Activated T-cell treated with anti-CD3 and anti-CD28 coated beads, Interleukin-2, amount 50 U/mL, for 4 hours (primary cell): ENCODE results near the gene CBX6. TPM values are rescaled to one million over a fixed set of nuclear protein-coding genes. Genes with fewer than 3 reads are reported as not detected.

Source experiments
- ATAC-seq, 2 donors: fragments of 200-7000 bp; cut with Tn5 transposase; one replicate each; pipeline ENCODE4 v1.10.0; 2021
- DNase-seq: peaks from one replicate; pipeline ENCODE4 v3.0.0-alpha.2; 2020
- H3K27me3 Mint-ChIP-seq: one replicate; pipeline ENCODE4 v1.8.0; 2021; ENCODE audit warnings: low read depth, mixed read lengths
- H3K36me3 Mint-ChIP-seq: one replicate; pipeline ENCODE4 v1.8.0; 2022; ENCODE audit warnings: mixed read lengths; ENCODE audit not compliant: insufficient read depth
- H3K4me1 Mint-ChIP-seq: one replicate; pipeline ENCODE4 v1.8.0; 2021; ENCODE audit warnings: low read depth, mixed read lengths
- H3K4me3 Mint-ChIP-seq: one replicate; pipeline ENCODE4 v1.8.0; 2021; ENCODE audit warnings: mild to moderate bottlenecking, moderate library complexity, mixed read lengths
- H3K9me3 Mint-ChIP-seq: one replicate; pipeline ENCODE4 v1.8.0; 2021; ENCODE audit warnings: mixed read lengths
- total RNA-seq, 3 donors: library from RNA; stranded (reverse); gene quantifications; one replicate each; pipeline ENCODE4 v1.2.1, GENCODE V29; 2021

CBX6 gene
- total RNA-seq, 3 donors from 2014 or later = 192 to 225 (median 207) TPM

GRCh38 chr22:38831166-38831945 lies 40.7 kb downstream of the CBX6 start:
- Mint-ChIP-seq H3K27me3 (no peaks in the 10 kb centered on the region), H3K9me3 (no peaks in the 10 kb centered on the region), H3K4me3 (no peak overlapping the region), H3K4me1 (no peaks in the 10 kb centered on the region), H3K36me3 (no peaks in the 10 kb centered on the region)
- no peak for ATAC-seq
- DNase-seq = no peak

DNA sequence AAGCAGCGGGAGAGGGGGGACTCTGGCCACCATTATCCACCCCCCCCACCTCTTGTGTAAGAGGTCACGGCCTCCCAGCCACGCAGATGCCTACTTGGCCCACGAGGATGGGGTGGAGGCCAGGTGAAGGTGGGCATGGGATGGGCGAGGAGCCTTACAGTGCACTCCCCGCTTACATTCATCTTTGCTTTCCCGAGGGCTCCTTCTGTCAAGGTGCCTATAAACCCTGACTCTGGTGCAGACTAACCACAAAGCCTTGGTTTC lies 41.2 kb downstream of the CBX6 start:
- Mint-ChIP-seq H3K27me3 (no peaks in the 10 kb centered on the region), H3K36me3 (no peaks in the 10 kb centered on the region), H3K9me3 (no peaks in the 10 kb centered on the region), H3K4me1 (no peaks in the 10 kb centered on the region), H3K4me3 (no peak overlapping the region)
- no peak for DNase-seq
- no peak for ATAC-seq

- Mint-ChIP-seq H3K27me3 (no peaks in the 10 kb centered on the region), H3K4me1 (no peaks in the 10 kb centered on the region)
Observed at GRCh38 chr22:38830026-38830844, 41.8 kb downstream of the CBX6 start.

DNA sequence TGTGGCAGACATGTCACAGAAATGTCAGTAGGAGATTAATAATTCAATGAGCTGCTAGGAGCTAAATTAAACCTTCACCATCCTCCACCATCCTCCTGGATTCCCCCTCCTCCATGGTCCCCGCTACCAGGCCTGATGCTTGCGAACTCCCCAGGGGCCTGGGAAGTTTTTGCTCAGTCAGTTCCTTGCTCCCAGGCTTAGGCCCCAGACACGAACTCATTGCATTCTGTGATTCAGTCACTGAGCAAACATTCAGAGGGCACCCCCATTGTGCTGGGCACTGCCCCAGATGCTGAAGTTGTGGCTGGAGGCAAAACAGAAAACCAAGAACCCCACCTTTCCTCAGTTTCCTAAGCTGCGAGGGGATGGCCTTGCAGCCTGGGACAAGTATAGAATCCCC lies 42.5 kb downstream of the CBX6 start:
- no peaks in the 10 kb centered on the region for H3K4me1 Mint-ChIP-seq
- H3K36me3 Mint-ChIP-seq = no peaks in the 10 kb centered on the region
- DNase-seq (no peak), ATAC-seq (no peak)
- H3K27me3 Mint-ChIP-seq = no peaks in the 10 kb centered on the region
- no peak overlapping the region for H3K4me3 Mint-ChIP-seq
- no peaks in the 10 kb centered on the region for H3K9me3 Mint-ChIP-seq

More at GRCh38 chr22:38830026-38830844, 41.8 kb downstream of the CBX6 start:
- Mint-ChIP-seq H3K36me3 (no peaks in the 10 kb centered on the region), H3K9me3 (no peaks in the 10 kb centered on the region), H3K4me3 (no peak overlapping the region)
- no peak for DNase-seq
- no peak for ATAC-seq

DNA sequence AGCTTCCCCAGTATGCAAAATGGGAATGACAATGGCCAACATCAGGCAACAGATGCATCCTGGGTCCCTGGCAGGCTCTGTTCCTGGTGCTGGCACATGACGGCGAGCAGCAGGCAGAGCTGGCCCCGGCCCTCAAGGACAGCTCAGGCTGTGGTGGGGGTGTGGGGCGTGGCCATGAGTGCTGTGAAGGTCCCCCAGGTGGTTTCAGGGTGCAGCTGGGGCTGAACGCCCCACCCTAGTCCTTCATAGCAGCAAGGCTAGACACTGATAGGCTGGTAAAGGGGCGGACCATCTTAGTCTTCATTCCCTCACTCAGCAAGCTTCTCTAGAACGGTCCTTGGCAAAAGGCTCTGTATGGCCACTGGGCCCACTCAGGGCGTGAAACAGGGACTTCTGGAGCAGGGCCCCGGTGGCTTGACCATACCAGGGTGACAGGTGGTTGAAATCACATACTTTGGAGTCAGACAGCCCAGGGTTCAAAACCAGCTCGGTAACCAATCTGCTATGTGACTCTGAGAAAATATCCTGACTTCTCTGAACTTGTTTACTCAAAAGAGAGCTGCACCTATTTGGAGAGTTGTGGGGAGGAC lies 43.3 kb downstream of the CBX6 start:
- no peaks in the 10 kb centered on the region for H3K36me3 Mint-ChIP-seq
- DNase-seq (no peak), ATAC-seq (no peak)
- no peaks in the 10 kb centered on the region for H3K4me1 Mint-ChIP-seq
- H3K4me3 Mint-ChIP-seq = no peak overlapping the region
- no peaks in the 10 kb centered on the region for H3K27me3 Mint-ChIP-seq
- H3K9me3 Mint-ChIP-seq = no peaks in the 10 kb centered on the region

GRCh38 chr22:38828191-38828590 lies 43.8 kb downstream of the CBX6 start:
- ATAC-seq (no peak), DNase-seq (no peak)
- H3K4me3 Mint-ChIP-seq = no peak overlapping the region
- H3K36me3 Mint-ChIP-seq = no peaks in the 10 kb centered on the region
- H3K4me1 Mint-ChIP-seq = no peaks in the 10 kb centered on the region
- no peaks in the 10 kb centered on the region for H3K9me3 Mint-ChIP-seq
- H3K27me3 Mint-ChIP-seq = no peaks in the 10 kb centered on the region

DNA sequence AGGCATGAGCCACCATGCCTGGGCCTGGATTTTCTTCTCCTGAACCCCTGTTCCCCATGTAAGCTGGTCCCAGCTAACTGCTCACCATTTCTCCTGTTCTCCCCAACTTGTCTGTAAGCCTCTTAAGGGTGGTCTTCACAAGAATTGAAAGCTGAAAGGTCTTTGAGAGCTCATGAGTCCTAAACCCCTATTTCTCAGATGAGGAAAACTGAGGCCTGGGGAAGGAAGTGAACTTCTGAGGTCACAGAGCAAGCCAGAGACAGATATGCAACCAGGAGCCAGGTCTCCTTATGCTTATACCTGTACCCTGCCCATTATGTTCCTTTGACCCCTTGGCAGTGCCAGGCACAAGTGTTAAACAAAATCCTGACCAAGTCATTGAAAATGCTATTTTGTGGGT lies 44.5 kb downstream of the CBX6 start:
- Mint-ChIP-seq H3K4me3 (no peak overlapping the region), H3K4me1 (no peaks in the 10 kb centered on the region), H3K9me3 (no peaks in the 10 kb centered on the region), H3K36me3 (no peaks in the 10 kb centered on the region), H3K27me3 (no peaks in the 10 kb centered on the region)
- ATAC-seq (no peak), DNase-seq (no peak)

GRCh38 chr22:38826801-38827200 lies 45.2 kb downstream of the CBX6 start:
- H3K9me3 Mint-ChIP-seq = no peaks in the 10 kb centered on the region
- DNase-seq (no peak), ATAC-seq (no peak)
- H3K4me1 Mint-ChIP-seq = no peaks in the 10 kb centered on the region
- no peaks in the 10 kb centered on the region for H3K36me3 Mint-ChIP-seq
- H3K4me3 Mint-ChIP-seq = no peak overlapping the region
- no peaks in the 10 kb centered on the region for H3K27me3 Mint-ChIP-seq

GRCh38 chr22:38826386-38826785 lies 45.6 kb downstream of the CBX6 start:
- ATAC-seq (no peak), DNase-seq (no peak)
- Mint-ChIP-seq H3K4me1 (no peaks in the 10 kb centered on the region), H3K36me3 (no peaks in the 10 kb centered on the region), H3K9me3 (no peaks in the 10 kb centered on the region), H3K27me3 (no peaks in the 10 kb centered on the region), H3K4me3 (no peak overlapping the region)

- no peaks in the 10 kb centered on the region for H3K4me1 Mint-ChIP-seq
- ATAC-seq (peak; percentile 43 to 61), DNase-seq (no peak)
- H3K4me3 Mint-ChIP-seq = no peak overlapping the region
- H3K36me3 Mint-ChIP-seq = no peaks in the 10 kb centered on the region
- no peaks in the 10 kb centered on the region for H3K9me3 Mint-ChIP-seq
- no peaks in the 10 kb centered on the region for H3K27me3 Mint-ChIP-seq
Observed at GRCh38 chr22:38824585-38824984, 47.4 kb downstream of the CBX6 start.

GRCh38 chr22:38823637-38824036 lies 48.4 kb downstream of the CBX6 start:
- no peaks in the 10 kb centered on the region for H3K4me1 Mint-ChIP-seq
- ATAC-seq = no peak
- no peaks in the 10 kb centered on the region for H3K9me3 Mint-ChIP-seq
- H3K36me3 Mint-ChIP-seq = no peaks in the 10 kb centered on the region
- no peak for DNase-seq
- no peak overlapping the region for H3K4me3 Mint-ChIP-seq
- no peaks in the 10 kb centered on the region for H3K27me3 Mint-ChIP-seq

DNA sequence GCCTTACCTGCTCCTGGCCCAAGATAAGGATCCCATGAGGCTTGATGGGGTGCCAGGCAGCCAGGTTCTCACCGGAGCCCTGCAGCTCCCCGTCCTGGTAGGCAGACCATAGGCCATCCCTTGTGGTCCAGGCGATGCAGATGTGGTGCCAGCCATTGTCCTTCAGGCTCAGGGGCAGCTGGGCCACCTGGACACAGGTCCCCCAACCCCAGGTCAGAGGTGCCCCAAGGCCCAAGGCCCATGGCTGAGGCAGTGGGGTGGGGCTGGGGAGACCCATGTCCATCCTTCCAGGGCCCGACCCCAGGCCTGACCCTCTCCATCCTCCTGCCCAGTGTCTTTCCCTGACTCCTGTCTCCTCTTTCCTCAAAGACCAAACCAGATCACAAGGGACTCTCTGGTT lies 48.9 kb downstream of the CBX6 start:
- ATAC-seq (no peak), DNase-seq (no peak)
- Mint-ChIP-seq H3K27me3 (no peaks in the 10 kb centered on the region), H3K4me1 (no peaks in the 10 kb centered on the region), H3K9me3 (no peaks in the 10 kb centered on the region), H3K4me3 (no peak overlapping the region), H3K36me3 (no peaks in the 10 kb centered on the region)

- H3K4me1 Mint-ChIP-seq = no peaks in the 10 kb centered on the region
- ATAC-seq = no peak
- DNase-seq = no peak
- H3K4me3 Mint-ChIP-seq = no peak overlapping the region
- H3K27me3 Mint-ChIP-seq = peaks cover 2% of the 10 kb centered on the region
- H3K9me3 Mint-ChIP-seq = no peaks in the 10 kb centered on the region
- H3K36me3 Mint-ChIP-seq = no peaks in the 10 kb centered on the region
Observed at GRCh38 chr22:38820020-38820419, 52.0 kb downstream of the CBX6 start.

DNA sequence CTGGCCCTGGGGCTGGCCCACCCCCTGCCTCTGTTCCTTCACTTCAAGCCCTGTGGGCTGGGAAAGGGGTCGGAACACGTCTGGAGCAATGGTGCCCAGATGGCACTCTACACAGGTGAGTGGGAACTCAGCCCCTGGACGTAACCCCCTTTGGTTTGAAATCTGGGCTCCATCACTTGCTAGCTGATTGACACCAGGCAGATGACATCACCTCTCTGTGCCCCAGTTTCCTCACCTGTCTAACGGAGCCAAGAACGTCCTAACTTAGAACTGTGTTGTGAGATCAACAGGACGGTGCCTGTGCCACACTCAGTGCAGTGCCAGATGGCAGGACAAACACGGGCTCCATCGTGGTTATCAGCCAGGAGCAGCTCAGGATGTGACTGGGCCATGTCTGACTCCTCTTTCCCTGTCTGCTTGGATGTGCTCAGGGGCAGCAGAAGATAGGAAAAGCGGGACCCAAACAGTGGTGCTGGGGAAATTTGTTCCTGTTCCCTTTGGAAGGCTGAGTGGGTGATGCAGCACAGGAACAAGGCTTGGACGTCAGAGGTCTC lies 52.6 kb downstream of the CBX6 start:
- no peaks in the 10 kb centered on the region for H3K4me1 Mint-ChIP-seq
- no peaks in the 10 kb centered on the region for H3K9me3 Mint-ChIP-seq
- ATAC-seq (no peak), DNase-seq (no peak)
- peaks cover 2% of the 10 kb centered on the region for H3K27me3 Mint-ChIP-seq
- H3K36me3 Mint-ChIP-seq = no peaks in the 10 kb centered on the region
- no peak overlapping the region for H3K4me3 Mint-ChIP-seq

- Mint-ChIP-seq H3K4me3 (no peak overlapping the region), H3K27me3 (peaks cover 6% of the 10 kb centered on the region), H3K9me3 (no peaks in the 10 kb centered on the region), H3K36me3 (no peaks in the 10 kb centered on the region), H3K4me1 (no peaks in the 10 kb centered on the region)
- ATAC-seq (no peak), DNase-seq (no peak)
Observed at GRCh38 chr22:38817196-38817595, 54.8 kb downstream of the CBX6 start.
